GM23338 (cell line): ENCODE results near the gene CDH4.

Experiments used
- CREB1 ChIP-seq: fragments of 250-450 bp; sonication (Bioruptor Pico); IDR thresholded peaks from 2 replicates; pipeline ENCODE4 v1.5.0; 2020; ENCODE audit warnings: low read depth, mild to moderate bottlenecking, moderate library complexity
- EZH2 ChIP-seq: fragments of 200-600 bp; sonication (generic); IDR thresholded peaks from one replicate; pipeline ENCODE4 v1.8.0; 2017; ENCODE audit warnings: antibody characterized with exemption, mild to moderate bottlenecking, low read depth; ENCODE audit not compliant: unreplicated experiment
- TF ChIP-seq, protein P1 (sequence below), 2 experiments: fragments of 200-600 bp in 1 of 2; sonication (generic) in 1 of 2; conservative IDR thresholded peaks; 2 replicates each; pipeline versions ENCODE4 v1.5.1 to v1.6.1; 2016 to 2017; ENCODE audit warnings: antibody characterized with exemption in 2 of 2, low read depth in 2 of 2, mild to moderate bottlenecking in 2 of 2, moderate library complexity in 1 of 2

DNA sequence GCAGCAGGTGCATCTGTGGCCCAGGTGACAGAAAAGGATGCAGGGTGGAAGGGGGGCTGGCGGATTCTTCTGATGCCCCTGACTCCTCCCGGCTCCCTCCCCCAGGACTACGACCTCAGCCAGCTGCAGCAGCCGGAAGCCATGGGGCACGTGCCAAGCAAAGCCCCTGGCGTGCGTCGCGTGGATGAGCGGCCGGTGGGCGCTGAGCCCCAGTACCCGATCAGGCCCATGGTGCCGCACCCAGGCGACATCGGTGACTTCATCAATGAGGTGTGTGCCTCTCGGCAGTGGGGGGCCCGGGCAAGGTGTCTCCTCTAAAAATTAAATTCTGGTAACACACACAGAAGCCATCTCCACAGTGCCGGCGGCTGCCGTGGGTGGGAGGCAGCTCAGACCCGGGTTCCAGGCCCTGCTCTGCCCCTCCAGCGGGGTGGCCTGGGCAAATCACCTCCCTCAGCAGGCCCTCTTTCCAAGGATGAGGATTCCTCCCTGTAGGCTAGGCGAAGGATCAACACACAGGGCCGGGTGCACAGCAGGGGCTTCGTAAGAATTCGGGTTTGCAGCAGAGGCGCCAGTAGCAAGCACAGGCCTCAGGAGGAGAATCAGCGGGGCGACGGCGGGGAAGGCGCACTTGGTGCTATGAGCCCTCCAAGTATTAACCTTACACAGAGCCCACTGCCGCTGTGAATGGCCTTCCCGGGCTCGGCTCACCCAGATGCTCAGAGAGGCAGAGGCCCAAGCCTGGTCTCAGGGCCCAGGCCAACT lies 682.1 kb downstream of the CDH4 start:
- TF ChIP-seq, protein P1, sequence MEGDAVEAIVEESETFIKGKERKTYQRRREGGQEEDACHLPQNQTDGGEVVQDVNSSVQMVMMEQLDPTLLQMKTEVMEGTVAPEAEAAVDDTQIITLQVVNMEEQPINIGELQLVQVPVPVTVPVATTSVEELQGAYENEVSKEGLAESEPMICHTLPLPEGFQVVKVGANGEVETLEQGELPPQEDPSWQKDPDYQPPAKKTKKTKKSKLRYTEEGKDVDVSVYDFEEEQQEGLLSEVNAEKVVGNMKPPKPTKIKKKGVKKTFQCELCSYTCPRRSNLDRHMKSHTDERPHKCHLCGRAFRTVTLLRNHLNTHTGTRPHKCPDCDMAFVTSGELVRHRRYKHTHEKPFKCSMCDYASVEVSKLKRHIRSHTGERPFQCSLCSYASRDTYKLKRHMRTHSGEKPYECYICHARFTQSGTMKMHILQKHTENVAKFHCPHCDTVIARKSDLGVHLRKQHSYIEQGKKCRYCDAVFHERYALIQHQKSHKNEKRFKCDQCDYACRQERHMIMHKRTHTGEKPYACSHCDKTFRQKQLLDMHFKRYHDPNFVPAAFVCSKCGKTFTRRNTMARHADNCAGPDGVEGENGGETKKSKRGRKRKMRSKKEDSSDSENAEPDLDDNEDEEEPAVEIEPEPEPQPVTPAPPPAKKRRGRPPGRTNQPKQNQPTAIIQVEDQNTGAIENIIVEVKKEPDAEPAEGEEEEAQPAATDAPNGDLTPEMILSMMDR (conservative IDR thresholded peaks at IDR 0.05; ENCODE audit: low read depth in 2 of 2): no peak
- TF ChIP-seq CREB1 (CRISPR knock-in tag): no peak
- TF ChIP-seq EZH2: no peak
